GM13976 (cell line): ENCODE results near the gene CCT8L2.
"Not testable (repeated sequence)": the region's sequence is repeated elsewhere in the genome, so short reads cannot be mapped to it uniquely, and the experiment has no call there.

Experiments
- DNase-seq: peaks from one replicate; pipeline ENCODE4 v3.0.0; 2012; ENCODE audit warnings: low spot score
- CTCF ChIP-seq: IDR thresholded peaks from 2 replicates; pipeline ENCODE4 v1.5.1; 2012; ENCODE audit warnings: borderline replicate concordance, mild to moderate bottlenecking; ENCODE audit not compliant: insufficient read depth; ENCODE audit errors: extremely low read depth, missing control alignments, control extremely low read depth
- in situ Hi-C: fragments of 300-500 bp; cut with MboI; formaldehyde crosslinking; loops from one replicate; pipeline ENCODE4 v1.12.0; 2022; ENCODE audit warnings: low sequenced_read_pairs, mixed read lengths, inconsistent platforms; ENCODE audit not compliant: unreplicated experiment

Gene CCT8L2

GRCh38 chr22:16603448-16603768 lies 10.8 kb upstream of the CCT8L2 start:
- in situ Hi-C loops: no loop called here
- no peak for DNase-seq
- no peak for TF ChIP-seq CTCF

- DNase-seq, in situ Hi-C loops: not testable (repeated sequence)
Observed at GRCh38 chr22:16602728-16603447, 10.3 kb upstream of the CCT8L2 start.

DNA sequence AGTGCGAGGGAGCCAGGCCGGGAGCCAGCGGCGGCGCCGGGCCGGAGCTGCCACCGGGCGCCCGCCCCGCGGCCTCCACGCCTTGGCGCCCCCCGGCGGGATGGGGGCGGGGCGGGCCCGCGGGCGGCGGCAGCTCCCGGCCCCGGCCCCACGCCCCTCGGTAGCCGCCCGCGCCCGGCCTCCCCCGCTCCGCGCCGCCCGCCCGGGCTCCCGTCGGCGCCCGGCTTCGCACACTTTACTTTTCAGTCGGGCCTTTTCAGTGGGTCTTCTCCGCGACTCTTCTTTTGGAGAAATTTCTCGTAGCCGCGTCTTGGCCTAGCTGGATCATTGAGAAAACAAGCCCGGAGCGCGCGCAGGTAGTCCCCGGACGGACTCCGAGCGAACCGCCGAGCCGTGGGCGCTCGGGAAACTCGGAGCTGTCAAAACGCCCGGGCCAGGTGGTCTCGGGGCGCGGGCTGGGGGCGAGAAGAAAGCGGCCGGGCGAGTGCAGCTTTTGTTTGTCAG lies 9.7 kb upstream of the CCT8L2 start:
- in situ Hi-C loops, DNase-seq: not testable (repeated sequence)

DNA sequence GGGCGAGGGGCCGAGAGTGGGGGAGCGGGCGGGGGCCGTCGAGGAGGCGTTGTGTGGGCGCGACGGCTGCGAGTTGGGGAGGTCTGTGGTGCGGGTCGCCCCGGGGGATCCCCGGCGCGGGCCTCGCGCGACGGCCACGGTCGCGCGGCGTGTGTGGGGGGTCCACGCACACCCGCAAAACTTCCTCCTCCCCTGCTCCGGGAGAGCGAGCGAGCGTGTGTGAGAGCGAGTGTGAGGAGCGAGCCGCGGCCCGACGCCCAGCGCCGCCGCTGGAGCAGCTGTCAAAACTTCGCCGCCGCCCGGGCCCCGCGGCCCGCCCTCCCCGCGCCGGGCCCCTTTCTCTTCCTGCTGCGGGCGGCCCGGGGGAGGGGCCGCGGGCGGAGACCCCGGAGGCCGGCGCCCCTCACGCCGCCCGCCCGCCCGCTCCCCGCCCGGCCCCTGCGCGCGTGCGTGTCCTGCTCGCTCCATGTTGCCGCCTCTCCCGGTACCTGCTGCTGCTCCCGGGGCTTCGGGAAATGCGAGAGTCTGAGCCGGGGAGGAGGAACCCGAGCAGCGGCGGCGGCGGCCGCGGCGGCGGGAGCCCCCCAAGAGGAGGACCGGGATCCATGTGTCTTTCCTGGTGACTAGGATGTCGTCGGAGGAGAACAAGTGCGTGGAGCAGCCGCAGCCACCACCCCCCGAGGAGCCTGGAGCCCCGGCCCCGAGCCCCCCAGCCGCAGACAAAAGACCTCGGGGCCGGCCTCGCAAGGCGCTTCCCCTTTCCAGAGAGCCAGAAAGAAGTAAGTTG lies 9.0 kb upstream of the CCT8L2 start:
- DNase-seq: no peak

GRCh38 chr22:16600644-16601436 lies 8.2 kb upstream of the CCT8L2 start:
- in situ Hi-C loops, DNase-seq: not testable (repeated sequence)

More for the DNA sequence above, 9.0 kb upstream of the CCT8L2 start:
- no peak for TF ChIP-seq CTCF
- in situ Hi-C loops: no loop called here

DNA sequence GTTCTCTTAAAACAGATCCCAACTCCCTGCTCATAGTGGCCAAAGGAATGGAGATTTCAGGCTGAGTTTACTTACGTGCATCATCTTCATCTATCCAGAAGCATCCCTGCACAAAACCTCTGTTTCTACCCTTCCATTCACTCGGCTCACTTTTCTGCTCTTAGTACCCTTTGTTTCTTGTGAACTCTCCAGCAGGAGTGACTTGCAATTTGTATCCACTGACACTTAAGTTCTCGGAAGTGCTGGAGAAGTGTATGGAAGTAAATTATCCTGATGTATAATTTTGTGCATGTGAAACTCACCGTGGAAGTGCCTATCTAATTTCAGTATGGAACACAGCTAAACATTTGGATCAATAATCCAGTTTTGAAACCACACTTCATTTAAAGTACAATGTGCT lies 7.0 kb upstream of the CCT8L2 start:
- in situ Hi-C loops: not testable (repeated sequence)

DNA sequence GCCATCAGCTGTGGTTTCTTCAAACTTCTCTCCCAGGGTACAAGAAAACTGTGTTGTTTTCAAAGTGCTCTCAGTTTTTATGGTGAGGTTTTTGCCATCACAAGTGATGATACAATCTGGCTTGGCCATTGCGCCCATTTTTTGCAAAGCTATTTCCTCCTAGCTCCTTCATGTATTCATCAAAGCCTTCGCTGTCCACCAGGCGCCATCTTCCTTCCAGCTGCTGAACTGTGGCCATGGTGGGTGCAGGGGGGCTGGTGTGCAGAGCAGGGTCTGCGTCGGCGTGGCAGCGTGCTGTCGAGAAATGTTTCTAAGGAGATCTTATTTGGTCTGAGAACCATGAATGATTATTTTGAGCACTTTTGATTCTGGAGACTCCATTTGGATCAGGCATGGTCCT lies 2.6 kb upstream of the CCT8L2 start:
- in situ Hi-C loops: not testable (repeated sequence)

More for the DNA sequence above, 7.0 kb upstream of the CCT8L2 start:
- not testable (repeated sequence) for DNase-seq

GRCh38 chr22:16594026-16594425 lies 1.4 kb upstream of the CCT8L2 start:
- no peak for DNase-seq
- TF ChIP-seq CTCF: no peak
- in situ Hi-C loops: no loop called here

More for the DNA sequence above, 2.6 kb upstream of the CCT8L2 start:
- DNase-seq: not testable (repeated sequence)

DNA sequence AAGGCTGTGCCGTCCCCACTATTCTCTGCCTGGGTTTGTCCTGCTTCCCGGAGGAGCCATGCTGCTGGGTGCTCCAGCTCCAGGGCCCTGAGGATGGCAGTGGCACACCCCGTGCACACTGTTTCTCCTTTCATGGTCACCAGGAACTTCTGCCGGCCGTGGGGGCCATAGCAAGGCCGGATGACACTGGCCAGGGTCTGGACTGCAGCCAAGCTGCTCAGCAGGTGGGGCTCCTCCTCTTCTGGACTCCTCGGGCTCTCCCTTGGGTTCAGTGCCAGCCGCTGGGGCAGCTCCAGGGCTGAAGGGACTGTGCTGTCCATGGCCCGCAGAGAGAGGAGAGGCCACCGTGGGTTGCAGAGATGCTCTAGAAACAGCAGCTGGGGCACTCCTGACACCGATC lies 379 bp downstream of the CCT8L2 start:
- in situ Hi-C loops, DNase-seq: not testable (repeated sequence)

DNA sequence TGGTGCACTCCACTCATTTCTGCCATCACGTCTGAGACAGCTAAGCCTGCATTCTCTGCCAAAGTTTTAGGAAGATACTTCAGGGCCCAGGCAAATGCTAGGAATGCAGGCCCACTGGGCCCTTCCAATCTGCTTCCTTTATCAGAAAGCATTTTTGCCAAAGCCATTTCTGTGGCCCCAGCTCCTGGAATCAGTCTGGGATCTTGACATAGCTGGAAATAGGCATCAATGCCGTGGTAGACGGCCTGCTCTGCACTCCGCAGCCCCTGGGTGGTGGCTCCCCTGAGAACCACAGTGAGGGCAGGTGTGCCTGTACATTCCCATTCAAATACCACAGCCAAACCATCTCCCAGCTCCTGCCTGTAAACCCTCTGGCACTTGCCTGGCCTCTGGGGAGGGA lies 1.5 kb downstream of the CCT8L2 start:
- in situ Hi-C loops, DNase-seq: not testable (repeated sequence)
